ENCODE data around the gene SIVA1. TPM values are rescaled to one million over a fixed set of nuclear protein-coding genes. Genes with fewer than 3 reads are reported as not detected.

The SIVA1 gene
- total and polyA plus RNA-seq, 2 of the 4 experiments (the other 2 are of a cell fraction) = 166 to 184 TPM

DNA sequence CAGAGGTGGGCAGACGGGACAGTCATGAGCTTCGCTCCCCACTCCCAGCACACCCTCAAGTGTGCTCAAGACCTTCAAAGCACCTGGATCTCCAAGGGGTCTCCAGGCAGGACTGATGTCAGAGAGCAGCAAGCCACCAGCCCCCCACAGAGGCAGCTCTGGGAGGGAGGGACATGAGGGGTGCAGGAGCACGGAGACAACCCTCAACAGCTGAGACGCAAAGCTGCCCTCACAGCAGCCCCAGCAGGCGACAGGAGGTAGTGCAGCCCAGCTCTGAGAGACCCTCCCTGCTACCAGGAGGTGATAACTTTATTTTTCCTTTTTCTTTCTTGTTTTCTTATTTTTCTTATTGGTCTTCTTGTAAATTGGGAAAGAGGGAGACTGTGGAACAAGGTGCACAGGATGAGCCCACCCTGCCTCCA is 17.9 kb downstream of the SIVA1 start:
- TF ChIP-seq CHD1 (IDR thresholded peaks at IDR 0.05; ENCODE audit: low read depth, low read length) (no peak), ELK1 (IDR thresholded peaks at IDR 0.05; ENCODE audit: borderline replicate concordance, low read depth, low read length) (no peak)
- TF ChIP-seq, protein P1, sequence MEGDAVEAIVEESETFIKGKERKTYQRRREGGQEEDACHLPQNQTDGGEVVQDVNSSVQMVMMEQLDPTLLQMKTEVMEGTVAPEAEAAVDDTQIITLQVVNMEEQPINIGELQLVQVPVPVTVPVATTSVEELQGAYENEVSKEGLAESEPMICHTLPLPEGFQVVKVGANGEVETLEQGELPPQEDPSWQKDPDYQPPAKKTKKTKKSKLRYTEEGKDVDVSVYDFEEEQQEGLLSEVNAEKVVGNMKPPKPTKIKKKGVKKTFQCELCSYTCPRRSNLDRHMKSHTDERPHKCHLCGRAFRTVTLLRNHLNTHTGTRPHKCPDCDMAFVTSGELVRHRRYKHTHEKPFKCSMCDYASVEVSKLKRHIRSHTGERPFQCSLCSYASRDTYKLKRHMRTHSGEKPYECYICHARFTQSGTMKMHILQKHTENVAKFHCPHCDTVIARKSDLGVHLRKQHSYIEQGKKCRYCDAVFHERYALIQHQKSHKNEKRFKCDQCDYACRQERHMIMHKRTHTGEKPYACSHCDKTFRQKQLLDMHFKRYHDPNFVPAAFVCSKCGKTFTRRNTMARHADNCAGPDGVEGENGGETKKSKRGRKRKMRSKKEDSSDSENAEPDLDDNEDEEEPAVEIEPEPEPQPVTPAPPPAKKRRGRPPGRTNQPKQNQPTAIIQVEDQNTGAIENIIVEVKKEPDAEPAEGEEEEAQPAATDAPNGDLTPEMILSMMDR (conservative IDR thresholded peaks at IDR 0.05; ENCODE audit: low read depth, low read length) = peak; percentile 45
- Histone ChIP-seq H3K4me1 (ENCODE audit: control insufficient read depth, insufficient read depth, low read length) (peaks cover 5% of the 10 kb centered on the region), H3K4ac (ENCODE audit: low read depth, low read length) (no peak overlapping the region), H4K91ac (ENCODE audit: insufficient read depth, low read depth, low read length) (no peak overlapping the region), H2BK15ac (ENCODE audit: low read depth, low read length) (no peak overlapping the region), H3K56ac (ENCODE audit: extremely low read depth, insufficient read depth, low read length) (no peak overlapping the region), H3K9ac (ENCODE audit: low read depth, low read length) (no peak overlapping the region), H4K8ac (ENCODE audit: low read depth in 2 of 2, low read length in 2 of 2) (no peak overlapping the region), H2AK9ac (replicated peaks; ENCODE audit: low read depth, low read length, poor library complexity) (no peak overlapping the region), H3K9me1 (ENCODE audit: insufficient read depth, low read length) (no peaks in the 10 kb centered on the region), H3K18ac (ENCODE audit: low read depth, low read length) (no peak overlapping the region), H3K27ac (ENCODE audit: insufficient read depth, low read length) (no peak overlapping the region), H2BK5ac (ENCODE audit: low read depth, low read length, poor library complexity, severe bottlenecking) (no peak overlapping the region), H2AK5ac (ENCODE audit: low read depth, low read length) (no peak overlapping the region), H3K27me3 (ENCODE audit: control insufficient read depth, insufficient read depth, low read length) (no peaks in the 10 kb centered on the region), H3K79me1 (ENCODE audit: low read depth in 1 of 2, low read length in 2 of 2) (peaks cover 0 to 18% of the 10 kb centered on the region in 2 experiments; a peak in 1 of 4 replicates), H3K23ac (ENCODE audit: low read depth, low read length) (no peak overlapping the region), H3K4me2 (ENCODE audit: low read depth, low read length) (no peak overlapping the region), H2BK120ac (ENCODE audit: low read depth, low read length) (no peak overlapping the region), H3K9me3 (ENCODE audit: control insufficient read depth, insufficient read depth, low read length) (no peaks in the 10 kb centered on the region; the same call in 1 of the 2 replicates), H3K4me3 (ENCODE audit: insufficient read depth, low read depth, low read length) (no peak overlapping the region), H4K20me1 (ENCODE audit: insufficient read depth, low read length) (peaks cover 22% of the 10 kb centered on the region), H4K5ac (ENCODE audit: low read depth, low read length) (no peak overlapping the region), H2AFZ (replicated peaks; ENCODE audit: low read length, poor library complexity) (no peak overlapping the region), H2BK20ac (ENCODE audit: low read depth, low read length) (no peak overlapping the region), H3K14ac (replicated peaks; ENCODE audit: low read depth, low read length) (no peak overlapping the region), H3K36me3 (ENCODE audit: control insufficient read depth, insufficient read depth, low read length) (peaks cover 50% of the 10 kb centered on the region)
- dilution Hi-C loops (cut with HindIII; ENCODE audit: low sequenced_read_pairs, unreplicated experiment) = no loop called here
- intact Hi-C loops (cut with micrococcal nuclease) = no loop called here
- DNase-seq (no peak), ATAC-seq (ENCODE audit: low read depth) (no peak)
- in situ Hi-C loops (cut with MboI; ENCODE audit: low sequenced_read_pairs) = no loop called here
- no TSS peak for BruUV-seq (replicated peaks)
- POLR2A ChIA-PET (ENCODE audit: unreplicated experiment) = no interaction called here
- WGBS, 2 experiments (ENCODE audit: extremely low coverage in 2 of 2, insufficient read length in 1 of 2) = no CpG with 5 or more reads among the region's 5 CpGs
- CTCF ChIA-PET = interaction anchor here (1.2 to 1.6 kb wide), 2 partner anchors 18 to 56 kb away, joined by 4 to 5 read pairs; partner anchors contain the start of gene SIVA1
